ENCODE results near the gene CREB3L2.

GRCh38 chr7:137871170-137871915, 130.5 kb downstream of the CREB3L2 start:
- TF ChIP-seq CTCF (IDR thresholded peaks at IDR 0.05) (no peak), POLR2A (IDR thresholded peaks at IDR 0.05) (no peak), EP300 (IDR thresholded peaks at IDR 0.05) (peak in 1 of 2 donors; percentile 63)
